Prostate gland (tissue), 2 donors: ENCODE data around the gene SRPRB. TPM values are rescaled to one million over a fixed set of nuclear protein-coding genes. Genes with fewer than 3 reads are reported as not detected.

Experiments
- DNase-seq: peaks from one replicate; pipeline ENCODE4 v3.0.0-alpha.2; 2019; ENCODE audit warnings: low spot score
- H3K27ac ChIP-seq, 2 donors: fragments of 200-600 bp; sonication (generic); 2 replicates each; pipeline ENCODE4 v1.5.1; 2017 to 2019
- H3K27me3 ChIP-seq: fragments of 200-600 bp; sonication (generic); replicated peaks from 2 replicates; pipeline ENCODE4 v1.5.1; 2019; ENCODE audit not compliant: insufficient read depth
- H3K36me3 ChIP-seq, 2 donors: fragments of 200-600 bp; sonication (generic); 1 replicate in 1 of 2; 2 replicates in 1 of 2; pipeline versions ENCODE4 v1.5.1 to v1.8.1; 2017 to 2019
- H3K4me1 ChIP-seq: fragments of 200-600 bp; sonication (generic); replicated peaks from 2 replicates; pipeline ENCODE4 v1.5.1; 2019
- H3K4me3 ChIP-seq, 2 donors: fragments of 200-600 bp; sonication (generic); 2 replicates each; pipeline ENCODE4 v1.5.1; 2017 to 2019
- H3K9me3 ChIP-seq: fragments of 200-600 bp; sonication (generic); 2 replicates; pipeline ENCODE4 v1.5.1; 2017
- POLR2A ChIP-seq: fragments of 450-650 bp; IDR thresholded peaks from one replicate; pipeline ENCODE4 v1.6.1; 2016; ENCODE audit warnings: antibody characterized with exemption, mild to moderate bottlenecking
- POLR2AphosphoS5 ChIP-seq: sonication (generic); formaldehyde crosslinking; IDR thresholded peaks from one replicate; pipeline ENCODE4 v1.6.1; 2017; ENCODE audit warnings: antibody characterized with exemption
- WGBS: methylation state at CpG from one replicate; pipeline ENCODE4 v1.1.5; 2018; 5-methylcytosine and 5-hydroxymethylcytosine counted together
- intact Hi-C: fragments of 100-400 bp; cut with DNase I; formaldehyde crosslinking; loops from one replicate; pipeline ENCODE4 v1.14.2; 2022
- total RNA-seq, 2 donors: library from RNA; depleted of rRNA; stranded (reverse); fragments of >200 nt; gene quantifications; one replicate each; pipeline ENCODE4 v1.1.0, GENCODE V29; 2016
- TF ChIP-seq, protein P1 (sequence below), 4 experiments: fragments of 200-600 bp in 2 of 4; fragments of 450-650 bp in 2 of 4; sonication (generic) in 2 of 4; IDR thresholded peaks; 1 replicate in 3 of 4; 2 replicates in 1 of 4; pipeline ENCODE4 v1.5.1; 2016 to 2019; ENCODE audit warnings: antibody characterized with exemption in 4 of 4, mild to moderate bottlenecking in 2 of 4, moderate library complexity in 2 of 4

Gene SRPRB
- total RNA-seq, 2 donors from 2014 or later: 25.5 to 29.1 TPM

GRCh38 chr3:133863911-133864310, 58.3 kb downstream of the SRPRB start:
- TF ChIP-seq, protein P1, sequence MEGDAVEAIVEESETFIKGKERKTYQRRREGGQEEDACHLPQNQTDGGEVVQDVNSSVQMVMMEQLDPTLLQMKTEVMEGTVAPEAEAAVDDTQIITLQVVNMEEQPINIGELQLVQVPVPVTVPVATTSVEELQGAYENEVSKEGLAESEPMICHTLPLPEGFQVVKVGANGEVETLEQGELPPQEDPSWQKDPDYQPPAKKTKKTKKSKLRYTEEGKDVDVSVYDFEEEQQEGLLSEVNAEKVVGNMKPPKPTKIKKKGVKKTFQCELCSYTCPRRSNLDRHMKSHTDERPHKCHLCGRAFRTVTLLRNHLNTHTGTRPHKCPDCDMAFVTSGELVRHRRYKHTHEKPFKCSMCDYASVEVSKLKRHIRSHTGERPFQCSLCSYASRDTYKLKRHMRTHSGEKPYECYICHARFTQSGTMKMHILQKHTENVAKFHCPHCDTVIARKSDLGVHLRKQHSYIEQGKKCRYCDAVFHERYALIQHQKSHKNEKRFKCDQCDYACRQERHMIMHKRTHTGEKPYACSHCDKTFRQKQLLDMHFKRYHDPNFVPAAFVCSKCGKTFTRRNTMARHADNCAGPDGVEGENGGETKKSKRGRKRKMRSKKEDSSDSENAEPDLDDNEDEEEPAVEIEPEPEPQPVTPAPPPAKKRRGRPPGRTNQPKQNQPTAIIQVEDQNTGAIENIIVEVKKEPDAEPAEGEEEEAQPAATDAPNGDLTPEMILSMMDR (IDR thresholded peaks at IDR 0.05): no peak
- TF ChIP-seq POLR2AphosphoS5 (no peak), POLR2A (no peak)
- Histone ChIP-seq H3K36me3 (no peaks in the 10 kb centered on the region), H3K4me3 (no peak overlapping the region), H3K9me3 (no peaks in the 10 kb centered on the region), H3K27me3 (no peaks in the 10 kb centered on the region), H3K27ac (no peak overlapping the region), H3K4me1 (no peaks in the 10 kb centered on the region)
- no peak for DNase-seq
- intact Hi-C loops: no loop called here
- 84% methylated on average over 11 of the region's 11 CpGs for WGBS

- DNase-seq: no peak
- Histone ChIP-seq H3K27ac (no peak overlapping the region), H3K36me3 (no peaks in the 10 kb centered on the region), H3K9me3 (no peaks in the 10 kb centered on the region), H3K27me3 (no peaks in the 10 kb centered on the region), H3K4me1 (no peaks in the 10 kb centered on the region), H3K4me3 (no peak overlapping the region)
- TF ChIP-seq, protein P1 (IDR thresholded peaks at IDR 0.05): no peak
- no peak for TF ChIP-seq POLR2AphosphoS5
- TF ChIP-seq POLR2A: no peak
- intact Hi-C loops: no loop called here
- WGBS: 84% methylated on average over 7 of the region's 7 CpGs
Observed at GRCh38 chr3:133864616-133865015, 59.0 kb downstream of the SRPRB start.

DNA sequence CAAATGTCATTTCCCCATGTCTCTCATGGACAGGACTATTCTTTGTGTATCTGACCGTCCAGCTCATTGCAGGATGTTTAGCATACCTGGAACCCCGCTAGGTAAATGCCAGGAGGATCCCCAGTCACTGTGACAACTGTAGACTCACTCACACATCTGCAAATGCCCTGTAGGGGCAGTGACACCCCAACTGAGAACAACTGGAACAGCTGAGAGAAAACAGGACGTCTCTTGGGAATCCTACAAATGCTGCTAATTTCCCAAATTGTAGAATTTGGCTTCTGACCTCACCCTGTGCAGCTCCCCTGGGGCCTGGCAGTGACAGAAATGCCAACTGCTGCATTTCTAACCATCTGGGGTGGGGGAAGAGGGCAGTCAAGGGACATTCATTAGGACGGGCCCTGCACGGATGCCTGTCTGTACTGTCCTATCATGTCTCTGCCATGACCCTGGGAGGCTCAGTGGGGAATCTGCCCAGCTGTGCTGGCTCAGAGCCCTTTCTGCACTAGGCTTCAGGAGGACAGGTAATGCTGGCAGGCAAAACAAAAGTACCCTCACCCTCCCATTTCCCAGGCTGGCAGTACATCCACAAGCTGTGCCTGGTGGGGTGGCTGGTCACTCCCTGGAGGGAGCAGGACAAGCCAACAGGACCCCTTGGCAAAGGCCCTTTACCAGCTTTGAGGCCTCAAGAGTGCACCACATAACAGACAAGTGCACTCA, 59.7 kb downstream of the SRPRB start:
- intact Hi-C loops: no loop called here
- 91% methylated on average over 5 of the region's 5 CpGs for WGBS
- Histone ChIP-seq H3K27me3 (no peaks in the 10 kb centered on the region), H3K4me1 (no peaks in the 10 kb centered on the region), H3K36me3 (no peaks in the 10 kb centered on the region), H3K9me3 (no peaks in the 10 kb centered on the region), H3K27ac (no peak overlapping the region), H3K4me3 (no peak overlapping the region)
- DNase-seq: no peak
- TF ChIP-seq POLR2AphosphoS5 (no peak), POLR2A (no peak)

GRCh38 chr3:133866141-133866540, 60.5 kb downstream of the SRPRB start:
- H3K27me3 ChIP-seq: no peaks in the 10 kb centered on the region
- no peaks in the 10 kb centered on the region for H3K36me3 ChIP-seq
- intact Hi-C loops: no loop called here
- H3K9me3 ChIP-seq: no peaks in the 10 kb centered on the region
- TF ChIP-seq POLR2AphosphoS5: no peak
- no peak for TF ChIP-seq POLR2A
- TF ChIP-seq, protein P1 (IDR thresholded peaks at IDR 0.05): no peak
- no peak for DNase-seq
- WGBS: 93% methylated on average over 3 of the region's 3 CpGs
- H3K27ac ChIP-seq: no peak overlapping the region
- no peaks in the 10 kb centered on the region for H3K4me1 ChIP-seq
- H3K4me3 ChIP-seq: no peak overlapping the region

GRCh38 chr3:133868186-133868585, 62.6 kb downstream of the SRPRB start:
- H3K27ac ChIP-seq: no peak overlapping the region
- H3K27me3 ChIP-seq: no peaks in the 10 kb centered on the region
- TF ChIP-seq, protein P1 (IDR thresholded peaks at IDR 0.05): no peak
- TF ChIP-seq POLR2A: no peak
- no peak for DNase-seq
- no peaks in the 10 kb centered on the region for H3K4me1 ChIP-seq
- no peaks in the 10 kb centered on the region for H3K36me3 ChIP-seq
- 63% methylated on average over 8 of the region's 8 CpGs for WGBS
- no peaks in the 10 kb centered on the region for H3K9me3 ChIP-seq
- intact Hi-C loops: no loop called here
- H3K4me3 ChIP-seq: no peak overlapping the region
